NOMO-1 (cell line): ENCODE results near the gene MCF2L.
A peak's percentile ranks its signal among the peaks of the same experiment; 100 is the strongest.

Experiments used
- DNase-seq, 2 experiments: peaks; one replicate each; lab custom pipeline; 2025; ENCODE audit not compliant: unreplicated experiment in 2 of 2; lab: John Stamatoyannopoulos, UW

Gene MCF2L

GRCh38 chr13:113060557-113061270 is 91.7 kb downstream of the MCF2L start:
- DNase-seq, result no peak

GRCh38 chr13:113061271-113061625 is 92.2 kb downstream of the MCF2L start:
- DNase-seq, result no peak

- DNase-seq, result no peak
Observed at GRCh38 chr13:113061796-113062425, 92.9 kb downstream of the MCF2L start.

- no peak for DNase-seq
Observed at GRCh38 chr13:113062691-113063090, 93.7 kb downstream of the MCF2L start.

- DNase-seq, result no peak
Observed at GRCh38 chr13:113063091-113063491, 94.1 kb downstream of the MCF2L start.

- no peak for DNase-seq
Observed at GRCh38 chr13:113064000-113064533, 95.1 kb downstream of the MCF2L start.

- peak; percentile 21 to 55 for DNase-seq
Observed at GRCh38 chr13:113064534-113065405, 95.8 kb downstream of the MCF2L start.

- no peak for DNase-seq
Observed at GRCh38 chr13:113065406-113066141, 96.6 kb downstream of the MCF2L start.

- no peak for DNase-seq
Observed at GRCh38 chr13:113066142-113066455, 97.1 kb downstream of the MCF2L start.

GRCh38 chr13:113066746-113067145 is 97.7 kb downstream of the MCF2L start:
- DNase-seq, result no peak

GRCh38 chr13:113069861-113070805 is 101.1 kb downstream of the MCF2L start:
- no peak for DNase-seq

- no peak for DNase-seq
Observed at GRCh38 chr13:113070855-113071254, 101.8 kb downstream of the MCF2L start.

- no peak for DNase-seq
Observed at GRCh38 chr13:113072376-113072775, 103.4 kb downstream of the MCF2L start.

- no peak for DNase-seq
Observed at GRCh38 chr13:113073942-113074341, 104.9 kb downstream of the MCF2L start.

- no peak for DNase-seq
Observed at GRCh38 chr13:113074401-113074800, 105.4 kb downstream of the MCF2L start.

- no peak for DNase-seq
Observed at GRCh38 chr13:113074876-113075275, 105.9 kb downstream of the MCF2L start.

- no peak for DNase-seq
Observed at GRCh38 chr13:113075711-113076110, 106.7 kb downstream of the MCF2L start.

- DNase-seq, result no peak
Observed at GRCh38 chr13:113076681-113077401, 107.8 kb downstream of the MCF2L start.

GRCh38 chr13:113077566-113077952 is 108.5 kb downstream of the MCF2L start:
- no peak for DNase-seq
